Sigmoid colon (tissue), 7 donors: Measurements from ENCODE around the gene FKRP. TPM values are rescaled to one million over a fixed set of nuclear protein-coding genes. Genes with fewer than 3 reads are reported as not detected.
"Not testable (repeated sequence)": the region's sequence is repeated elsewhere in the genome, so short reads cannot be mapped to it uniquely, and the experiment has no call there.

Source experiments
- DNase-seq: peaks from one replicate; pipeline ENCODE4 v3.0.0-alpha.2; 2019
- H3K27ac ChIP-seq, 4 donors: fragments of 200-600 bp; sonication (generic); one replicate each; pipeline ENCODE4 v1.5.1; 2016 to 2019; ENCODE audit warnings: mild to moderate bottlenecking in 1 of 4
- H3K27me3 ChIP-seq, 3 donors: fragments of 200-600 bp; sonication (generic); one replicate each; pipeline ENCODE4 v1.5.1; 2019; ENCODE audit warnings: mild to moderate bottlenecking in 1 of 3
- H3K36me3 ChIP-seq, 4 donors: fragments of 200-600 bp; sonication (generic); one replicate each; pipeline ENCODE4 v1.5.1; 2016 to 2019
- H3K4me1 ChIP-seq, 4 donors: fragments of 200-600 bp; sonication (generic); one replicate each; pipeline ENCODE4 v1.5.1; 2017 to 2019
- H3K4me3 ChIP-seq, 4 donors: fragments of 200-600 bp; sonication (generic); one replicate each; pipeline ENCODE4 v1.5.1; 2017 to 2019; ENCODE audit warnings: mild to moderate bottlenecking in 2 of 4, moderate library complexity in 1 of 4
- H3K9me3 ChIP-seq, 4 donors: fragments of 200-600 bp in 3 of 4; sonication (generic) in 3 of 4; one replicate each; pipeline versions ENCODE4 v1.5.1 to v1.6.1; 2013 to 2019
- CTCF ChIP-seq, 4 experiments: fragments of 450-650 bp in 3 of 4; fragments of 200-600 bp in 1 of 4; IDR thresholded peaks; one replicate each; pipeline ENCODE4 v1.5.1; 2016 to 2019; ENCODE audit warnings: antibody characterized with exemption in 4 of 4, mild to moderate bottlenecking in 3 of 4, moderate library complexity in 2 of 4
- EP300 ChIP-seq, 4 donors: sonication (generic); formaldehyde crosslinking; IDR thresholded peaks; one replicate each; pipeline ENCODE4 v1.6.1; 2017; ENCODE audit warnings: antibody characterized with exemption in 4 of 4
- POLR2A ChIP-seq, 2 donors: fragments of 450-650 bp; IDR thresholded peaks; one replicate each; pipeline ENCODE4 v1.6.1; 2016; ENCODE audit warnings: antibody characterized with exemption in 2 of 2, mild to moderate bottlenecking in 2 of 2, moderate library complexity in 2 of 2
- POLR2AphosphoS5 ChIP-seq, 4 donors: sonication (generic); formaldehyde crosslinking; IDR thresholded peaks; one replicate each; pipeline ENCODE4 v1.6.1; 2017; ENCODE audit warnings: antibody characterized with exemption in 4 of 4
- WGBS, 2 donors: extraction: QIAGEN DNeasy Blood & Tissue Kit; methylation state at CpG; one replicate each; pipeline ENCODE4 v1.1.7; 2013; 5-methylcytosine and 5-hydroxymethylcytosine counted together
- intact Hi-C: fragments of 100-400 bp; cut with DNase I; formaldehyde crosslinking; loops from one replicate; pipeline ENCODE4 v1.15.1; 2023
- polyA plus RNA-seq, 3 donors: library from polyadenylated mRNA; stranded (reverse); fragments of 200-250 nt; gene quantifications; one replicate each; pipeline ENCODE4 v1.2.3, GENCODE V29; 2013
- small RNA-seq, 3 donors: library from RNA; depleted of rRNA; stranded (forward); fragments of <200 nt; gene quantifications; one replicate each; pipeline ENCODE3, GENCODE V24; 2016
- total RNA-seq, 4 donors: library from RNA; depleted of rRNA; stranded (reverse); fragments of >200 nt; gene quantifications; one replicate each; pipeline ENCODE4 v1.1.0, GENCODE V29; 2016
- donor health status: healthy with polysubstance abuse.
- donor health status: Bipolar disorder and iron deficiency.
- donor health status: healthy.

The FKRP gene
- total and polyA plus RNA-seq, 7 donors = 1.4 to 31.0 (median 15.0) TPM

- DNase-seq = no peak
- Histone ChIP-seq H3K4me3 (no peak overlapping the region), H3K27me3 (no peaks in the 10 kb centered on the region), H3K36me3 (no peaks in the 10 kb centered on the region), H3K27ac (no peak overlapping the region), H3K4me1 (no peaks in the 10 kb centered on the region), H3K9me3 (no peaks in the 10 kb centered on the region)
- TF ChIP-seq EP300 (IDR thresholded peaks at IDR 0.05) (no peak), POLR2AphosphoS5 (IDR thresholded peaks at IDR 0.05) (no peak), CTCF (IDR thresholded peaks at IDR 0.05) (no peak), POLR2A (IDR thresholded peaks at IDR 0.05) (no peak)
- intact Hi-C loops = no loop called here
- 95 to 97% methylated on average over 5 of the region's 5 CpGs for WGBS, 2 donors
Measured at GRCh38 chr19:46802152-46802551, 56.3 kb downstream of the FKRP start.

- DNase-seq = no peak
- TF ChIP-seq CTCF (IDR thresholded peaks at IDR 0.05) = no peak
- no peak for TF ChIP-seq EP300 (IDR thresholded peaks at IDR 0.05)
- no peak for TF ChIP-seq POLR2A (IDR thresholded peaks at IDR 0.05)
- TF ChIP-seq POLR2AphosphoS5 (IDR thresholded peaks at IDR 0.05) = no peak
- Histone ChIP-seq H3K4me1 (no peaks in the 10 kb centered on the region), H3K27me3 (no peaks in the 10 kb centered on the region), H3K4me3 (no peak overlapping the region), H3K9me3 (no peaks in the 10 kb centered on the region), H3K27ac (no peak overlapping the region), H3K36me3 (no peaks in the 10 kb centered on the region)
- 21 to 68% methylated on average over 2 of the region's 2 CpGs for WGBS, 2 donors
- intact Hi-C loops = no loop called here
Measured at GRCh38 chr19:46803555-46803954, 57.7 kb downstream of the FKRP start.

- H3K4me1 ChIP-seq, intact Hi-C loops, DNase-seq, H3K27me3 ChIP-seq, H3K4me3 ChIP-seq, H3K36me3 ChIP-seq, H3K9me3 ChIP-seq, H3K27ac ChIP-seq: not testable (repeated sequence)
- 86 to 93% methylated on average over 4 of the region's 4 CpGs for WGBS, 2 donors
Measured at GRCh38 chr19:46804432-46804831, 58.6 kb downstream of the FKRP start.

- H3K9me3 ChIP-seq = no peaks in the 10 kb centered on the region
- H3K4me3 ChIP-seq = no peak overlapping the region
- TF ChIP-seq EP300 (IDR thresholded peaks at IDR 0.05) = no peak
- no peaks in the 10 kb centered on the region for H3K27me3 ChIP-seq
- no peaks in the 10 kb centered on the region for H3K4me1 ChIP-seq
- 72 to 87% methylated on average over 7 of the region's 7 CpGs for WGBS, 2 donors
- intact Hi-C loops = no loop called here
- H3K27ac ChIP-seq = no peak overlapping the region
- DNase-seq = no peak
- H3K36me3 ChIP-seq = no peaks in the 10 kb centered on the region
Measured at GRCh38 chr19:46806656-46807055, 60.8 kb downstream of the FKRP start.

Small RNA genes lying within 50 kb of the gene (small RNA-seq; reads per million reads assigned to genes)
- gene MIR320E (0.12 to 0.44 (median 0.22) reads per million in 3 donors), gene RF00019 (0 reads per million in 3 donors)

Other genes starting within 250 kb of the FKRP start
- 100 to 1,000 TPM; 127 to 183 (median 159) TPM for gene CALM3, start 144.7 kb upstream of the FKRP start, total RNA-seq
- gene CALM3, start 144.7 kb upstream of the FKRP start, polyA plus RNA-seq = 100 to 1,000 TPM; 210 to 375 (median 281) TPM
- 1 to 10 TPM; 2.0 to 5.8 (median 3.5) TPM for gene PTGIR, start 121.0 kb upstream of the FKRP start, total RNA-seq
- gene PTGIR, start 121.0 kb upstream of the FKRP start, polyA plus RNA-seq = 1 to 10 TPM in 1 of 3 donors, under 1 TPM in 1, not detected in 1; 0.60 to 4.4 TPM
- gene GNG8, start 109.9 kb upstream of the FKRP start, total RNA-seq = not detected
- gene GNG8, start 109.9 kb upstream of the FKRP start, polyA plus RNA-seq = not detected
- gene DACT3, start 84.9 kb upstream of the FKRP start, total RNA-seq = 10 to 100 TPM; 23.7 to 87.2 (median 48.6) TPM
- gene DACT3, start 84.9 kb upstream of the FKRP start, polyA plus RNA-seq = 1 to 10 TPM in 2 of 3 donors, under 1 TPM in 1; 0.46 to 2.9 (median 1.8) TPM
- 10 to 100 TPM; 14.7 to 33.8 (median 16.7) TPM for gene PRKD2, start 28.9 kb upstream of the FKRP start, total RNA-seq
- gene PRKD2, start 28.9 kb upstream of the FKRP start, polyA plus RNA-seq = 10 to 100 TPM; 18.6 to 51.7 (median 32.6) TPM
- 10 to 100 TPM; 42.5 to 62.6 (median 49.7) TPM for gene STRN4, start 393 bp downstream of the FKRP start, total RNA-seq
- 10 to 100 TPM; 45.0 to 63.4 (median 51.8) TPM for gene STRN4, start 393 bp downstream of the FKRP start, polyA plus RNA-seq
- 10 to 100 TPM; 21.8 to 28.8 (median 24.8) TPM for gene SLC1A5, start 42.5 kb downstream of the FKRP start, total RNA-seq
- 100 to 1,000 TPM in 1 of 3 donors, 10 to 100 TPM in 2; 24.7 to 122 (median 30.6) TPM for gene SLC1A5, start 42.5 kb downstream of the FKRP start, polyA plus RNA-seq
- 10 to 100 TPM; 52.4 to 84.3 (median 73.0) TPM for gene AP2S1, start 104.8 kb downstream of the FKRP start, total RNA-seq
- 100 to 1,000 TPM; 139 to 167 (median 163) TPM for gene AP2S1, start 104.8 kb downstream of the FKRP start, polyA plus RNA-seq
- 10 to 100 TPM; 33.9 to 55.7 (median 36.7) TPM for gene ARHGAP35, start 114.9 kb downstream of the FKRP start, total RNA-seq
- 10 to 100 TPM; 11.4 to 35.6 (median 20.3) TPM for gene ARHGAP35, start 114.9 kb downstream of the FKRP start, polyA plus RNA-seq